IMR-90 (cell line): ENCODE results near the gene CCDC43.
"Not testable (repeated sequence)": the region's sequence is repeated elsewhere in the genome, so short reads cannot be mapped to it uniquely, and the experiment has no call there.

Experiments used
- BHLHE40 ChIP-seq: fragments of 150-350 bp; IDR thresholded peaks from 2 replicates; pipeline ENCODE4 v1.6.1; 2016; ENCODE audit warnings: mild to moderate bottlenecking, low read depth, low read length
- CTCF ChIP-seq: conservative IDR thresholded peaks from 2 replicates; pipeline ENCODE4 v1.5.1; 2012; ENCODE audit warnings: mild to moderate bottlenecking, low read depth, low read length, improper control_type of control experiment
- FOS ChIP-seq: fragments of 150-350 bp; IDR thresholded peaks from 2 replicates; pipeline ENCODE4 v1.6.1; 2016; ENCODE audit warnings: low read depth, low read length
- MAFK ChIP-seq: IDR thresholded peaks from 2 replicates; pipeline ENCODE4 v1.6.1; 2012; ENCODE audit warnings: low read depth, low read length, improper control_type of control experiment
- MAZ ChIP-seq: IDR thresholded peaks from 2 replicates; pipeline ENCODE4 v1.6.1; 2012; ENCODE audit warnings: low read depth, mild to moderate bottlenecking, low read length, improper control_type of control experiment, moderate library complexity, borderline replicate concordance
- MXI1 ChIP-seq: IDR thresholded peaks from 2 replicates; pipeline ENCODE4 v1.6.1; 2012; ENCODE audit warnings: low read depth, mild to moderate bottlenecking, low read length, moderate library complexity, borderline replicate concordance
- POLR2A ChIP-seq: IDR thresholded peaks from 2 replicates; pipeline ENCODE4 v1.6.1; 2012; ENCODE audit warnings: mild to moderate bottlenecking, low read depth, low read length
- RAD21 ChIP-seq: IDR thresholded peaks from 2 replicates; pipeline ENCODE4 v1.6.1; 2012; ENCODE audit warnings: low read length, improper control_type of control experiment
- RCOR1 ChIP-seq: IDR thresholded peaks from 2 replicates; pipeline ENCODE4 v1.6.1; 2012; ENCODE audit warnings: mild to moderate bottlenecking, low read length, improper control_type of control experiment; ENCODE audit not compliant: insufficient replicate concordance
- RFX5 ChIP-seq: IDR thresholded peaks from 2 replicates; pipeline ENCODE4 v1.8.0; 2012; ENCODE audit warnings: low read depth, mild to moderate bottlenecking, low read length, moderate library complexity
- SMC3 ChIP-seq: fragments of 150-350 bp; IDR thresholded peaks from 2 replicates; pipeline ENCODE4 v1.6.1; 2016; ENCODE audit warnings: low read depth, mild to moderate bottlenecking, antibody characterized with exemption, low read length, moderate library complexity
- TF ChIP-seq, protein P1 (sequence below): fragments of 150-350 bp; IDR thresholded peaks from 2 replicates; pipeline ENCODE4 v1.6.1; 2016; ENCODE audit warnings: low read depth, mild to moderate bottlenecking, low read length, moderate library complexity, borderline replicate concordance
- TF ChIP-seq, protein P2 (sequence below): fragments of 150-350 bp; IDR thresholded peaks from 2 replicates; pipeline ENCODE4 v1.6.1; 2017; ENCODE audit warnings: mild to moderate bottlenecking, antibody characterized with exemption, low read length, low read depth

GRCh38 chr17:44700288-44700687 lies 10.7 kb upstream of the CCDC43 start:
- TF ChIP-seq RFX5, CTCF, POLR2A, RAD21, SMC3, MAFK, BHLHE40, MAZ, MXI1, RCOR1, FOS: not testable (repeated sequence)
- TF ChIP-seq, protein P1, sequence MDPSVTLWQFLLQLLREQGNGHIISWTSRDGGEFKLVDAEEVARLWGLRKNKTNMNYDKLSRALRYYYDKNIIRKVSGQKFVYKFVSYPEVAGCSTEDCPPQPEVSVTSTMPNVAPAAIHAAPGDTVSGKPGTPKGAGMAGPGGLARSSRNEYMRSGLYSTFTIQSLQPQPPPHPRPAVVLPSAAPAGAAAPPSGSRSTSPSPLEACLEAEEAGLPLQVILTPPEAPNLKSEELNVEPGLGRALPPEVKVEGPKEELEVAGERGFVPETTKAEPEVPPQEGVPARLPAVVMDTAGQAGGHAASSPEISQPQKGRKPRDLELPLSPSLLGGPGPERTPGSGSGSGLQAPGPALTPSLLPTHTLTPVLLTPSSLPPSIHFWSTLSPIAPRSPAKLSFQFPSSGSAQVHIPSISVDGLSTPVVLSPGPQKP = not testable (repeated sequence)
- TF ChIP-seq, protein P2, sequence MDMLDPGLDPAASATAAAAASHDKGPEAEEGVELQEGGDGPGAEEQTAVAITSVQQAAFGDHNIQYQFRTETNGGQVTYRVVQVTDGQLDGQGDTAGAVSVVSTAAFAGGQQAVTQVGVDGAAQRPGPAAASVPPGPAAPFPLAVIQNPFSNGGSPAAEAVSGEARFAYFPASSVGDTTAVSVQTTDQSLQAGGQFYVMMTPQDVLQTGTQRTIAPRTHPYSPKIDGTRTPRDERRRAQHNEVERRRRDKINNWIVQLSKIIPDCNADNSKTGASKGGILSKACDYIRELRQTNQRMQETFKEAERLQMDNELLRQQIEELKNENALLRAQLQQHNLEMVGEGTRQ = not testable (repeated sequence)
